ENCODE measurements around the gene TULP4. TPM values are rescaled to one million over a fixed set of nuclear protein-coding genes. Genes with fewer than 3 reads are reported as not detected.
"Not testable (repeated sequence)": the region's sequence is repeated elsewhere in the genome, so short reads cannot be mapped to it uniquely, and the experiment has no call there.

The TULP4 gene
- polyA plus RNA-seq, 2 donors = 3.5 to 7.6 TPM

- WGBS, 2 donors = 28 to 30% methylated on average over 33 of the region's 33 CpGs
- H3K36me3 ChIP-seq (ENCODE audit: control insufficient read depth in 2 of 2, insufficient read depth in 2 of 2, low read length in 1 of 2) = no peaks in the 10 kb centered on the region
- H3K27ac ChIP-seq (ENCODE audit: low read depth in 2 of 2, low read length in 1 of 2) = no peak overlapping the region
- H3K4me3 ChIP-seq (ENCODE audit: low read depth in 1 of 2, low read length in 2 of 2) = no peak overlapping the region
- H3K27me3 ChIP-seq (ENCODE audit: control insufficient read depth in 1 of 2, insufficient read depth in 2 of 2, low read length in 2 of 2) = no peaks in the 10 kb centered on the region
- peaks cover 0 to 2% of the 10 kb centered on the region in 2 donors for H3K4me1 ChIP-seq (ENCODE audit: control insufficient read depth in 2 of 2, insufficient read depth in 2 of 2, low read length in 1 of 2)
- no peaks in the 10 kb centered on the region for H3K9me3 ChIP-seq (ENCODE audit: control insufficient read depth in 2 of 2, insufficient read depth in 1 of 2, low read depth in 1 of 2, low read length in 1 of 2)
Observed at GRCh38 chr6:158516098-158516497, 203.8 kb downstream of the TULP4 start.

- H3K4me1 ChIP-seq (ENCODE audit: control insufficient read depth in 2 of 2, insufficient read depth in 2 of 2, low read length in 1 of 2) = peaks cover 0 to 2% of the 10 kb centered on the region in 2 donors
- H3K4me3 ChIP-seq (ENCODE audit: low read depth in 1 of 2, low read length in 2 of 2) = no peak overlapping the region
- no peaks in the 10 kb centered on the region for H3K27me3 ChIP-seq (ENCODE audit: control insufficient read depth in 1 of 2, insufficient read depth in 2 of 2, low read length in 2 of 2)
- no peak overlapping the region for H3K27ac ChIP-seq (ENCODE audit: low read depth in 2 of 2, low read length in 1 of 2)
- H3K36me3 ChIP-seq (ENCODE audit: control insufficient read depth in 2 of 2, insufficient read depth in 2 of 2, low read length in 1 of 2) = no peaks in the 10 kb centered on the region
- 89 to 91% methylated on average over 8 of the region's 8 CpGs for WGBS, 2 donors
- no peaks in the 10 kb centered on the region for H3K9me3 ChIP-seq (ENCODE audit: control insufficient read depth in 2 of 2, insufficient read depth in 1 of 2, low read depth in 1 of 2, low read length in 1 of 2)
Observed at GRCh38 chr6:158517038-158517437, 204.8 kb downstream of the TULP4 start.

GRCh38 chr6:158517581-158517980 lies 205.3 kb downstream of the TULP4 start:
- WGBS, 2 donors = 72 to 77% methylated on average over 5 of the region's 5 CpGs
- peaks cover 0 to 2% of the 10 kb centered on the region in 2 donors for H3K4me1 ChIP-seq (ENCODE audit: control insufficient read depth in 2 of 2, insufficient read depth in 2 of 2, low read length in 1 of 2)
- H3K9me3 ChIP-seq (ENCODE audit: control insufficient read depth in 2 of 2, insufficient read depth in 1 of 2, low read depth in 1 of 2, low read length in 1 of 2) = no peaks in the 10 kb centered on the region
- H3K4me3 ChIP-seq (ENCODE audit: low read depth in 1 of 2, low read length in 2 of 2) = no peak overlapping the region
- no peak overlapping the region for H3K27ac ChIP-seq (ENCODE audit: low read depth in 2 of 2, low read length in 1 of 2)
- no peaks in the 10 kb centered on the region for H3K27me3 ChIP-seq (ENCODE audit: control insufficient read depth in 1 of 2, insufficient read depth in 2 of 2, low read length in 2 of 2)
- H3K36me3 ChIP-seq (ENCODE audit: control insufficient read depth in 2 of 2, insufficient read depth in 2 of 2, low read length in 1 of 2) = no peaks in the 10 kb centered on the region

GRCh38 chr6:158518191-158519127 lies 206.2 kb downstream of the TULP4 start:
- Histone ChIP-seq H3K36me3 (ENCODE audit: control insufficient read depth in 2 of 2, insufficient read depth in 2 of 2, low read length in 1 of 2) (no peaks in the 10 kb centered on the region), H3K4me3 (ENCODE audit: low read depth in 1 of 2, low read length in 2 of 2) (peak overlapping the region; percentile 2 to 34), H3K9me3 (ENCODE audit: control insufficient read depth in 2 of 2, insufficient read depth in 1 of 2, low read depth in 1 of 2, low read length in 1 of 2) (no peaks in the 10 kb centered on the region), H3K27me3 (ENCODE audit: control insufficient read depth in 1 of 2, insufficient read depth in 2 of 2, low read length in 2 of 2) (no peaks in the 10 kb centered on the region), H3K27ac (ENCODE audit: low read depth in 2 of 2, low read length in 1 of 2) (no peak overlapping the region), H3K4me1 (ENCODE audit: control insufficient read depth in 2 of 2, insufficient read depth in 2 of 2, low read length in 1 of 2) (peaks cover 0 to 2% of the 10 kb centered on the region in 2 donors)
- 6 to 8% methylated on average over 18 of the region's 18 CpGs for WGBS, 2 donors

- Histone ChIP-seq H3K4me3 (ENCODE audit: low read depth in 1 of 2, low read length in 2 of 2) (no peak overlapping the region), H3K27me3 (ENCODE audit: control insufficient read depth in 1 of 2, insufficient read depth in 2 of 2, low read length in 2 of 2) (no peaks in the 10 kb centered on the region), H3K27ac (ENCODE audit: low read depth in 2 of 2, low read length in 1 of 2) (no peak overlapping the region), H3K9me3 (ENCODE audit: control insufficient read depth in 2 of 2, insufficient read depth in 1 of 2, low read depth in 1 of 2, low read length in 1 of 2) (no peaks in the 10 kb centered on the region), H3K4me1 (ENCODE audit: control insufficient read depth in 2 of 2, insufficient read depth in 2 of 2, low read length in 1 of 2) (peaks cover 0 to 2% of the 10 kb centered on the region in 2 donors), H3K36me3 (ENCODE audit: control insufficient read depth in 2 of 2, insufficient read depth in 2 of 2, low read length in 1 of 2) (no peaks in the 10 kb centered on the region)
- 52 to 69% methylated on average over 3 of the region's 3 CpGs for WGBS, 2 donors
Observed at GRCh38 chr6:158519300-158519699, 207.0 kb downstream of the TULP4 start.

- Histone ChIP-seq H3K36me3 (ENCODE audit: control insufficient read depth in 2 of 2, insufficient read depth in 2 of 2, low read length in 1 of 2) (no peaks in the 10 kb centered on the region), H3K27ac (ENCODE audit: low read depth in 2 of 2, low read length in 1 of 2) (no peak overlapping the region), H3K27me3 (ENCODE audit: control insufficient read depth in 1 of 2, insufficient read depth in 2 of 2, low read length in 2 of 2) (no peaks in the 10 kb centered on the region), H3K4me3 (ENCODE audit: low read depth in 1 of 2, low read length in 2 of 2) (no peak overlapping the region), H3K9me3 (ENCODE audit: control insufficient read depth in 2 of 2, insufficient read depth in 1 of 2, low read depth in 1 of 2, low read length in 1 of 2) (no peaks in the 10 kb centered on the region), H3K4me1 (ENCODE audit: control insufficient read depth in 2 of 2, insufficient read depth in 2 of 2, low read length in 1 of 2) (peaks cover 0 to 2% of the 10 kb centered on the region in 2 donors)
- 59 to 63% methylated on average over 4 of the region's 4 CpGs for WGBS, 2 donors
Observed at GRCh38 chr6:158519761-158520160, 207.5 kb downstream of the TULP4 start.

GRCh38 chr6:158520975-158521374 lies 208.7 kb downstream of the TULP4 start:
- H3K4me1 ChIP-seq (ENCODE audit: control insufficient read depth in 2 of 2, insufficient read depth in 2 of 2, low read length in 1 of 2); H3K9me3 ChIP-seq (ENCODE audit: control insufficient read depth in 2 of 2, insufficient read depth in 1 of 2, low read depth in 1 of 2, low read length in 1 of 2); H3K27me3 ChIP-seq (ENCODE audit: control insufficient read depth in 1 of 2, insufficient read depth in 2 of 2, low read length in 2 of 2); H3K27ac ChIP-seq (ENCODE audit: low read depth in 2 of 2, low read length in 1 of 2); H3K36me3 ChIP-seq (ENCODE audit: control insufficient read depth in 2 of 2, insufficient read depth in 2 of 2, low read length in 1 of 2); H3K4me3 ChIP-seq (ENCODE audit: low read depth in 1 of 2, low read length in 2 of 2): not testable (repeated sequence)
- 89 to 94% methylated on average over 7 of the region's 7 CpGs for WGBS, 2 donors

GRCh38 chr6:158521759-158522158 lies 209.5 kb downstream of the TULP4 start:
- Histone ChIP-seq H3K4me3 (ENCODE audit: low read depth in 1 of 2, low read length in 2 of 2) (no peak overlapping the region), H3K27me3 (ENCODE audit: control insufficient read depth in 1 of 2, insufficient read depth in 2 of 2, low read length in 2 of 2) (no peaks in the 10 kb centered on the region), H3K4me1 (ENCODE audit: control insufficient read depth in 2 of 2, insufficient read depth in 2 of 2, low read length in 1 of 2) (no peaks in the 10 kb centered on the region), H3K36me3 (ENCODE audit: control insufficient read depth in 2 of 2, insufficient read depth in 2 of 2, low read length in 1 of 2) (no peaks in the 10 kb centered on the region), H3K9me3 (ENCODE audit: control insufficient read depth in 2 of 2, insufficient read depth in 1 of 2, low read depth in 1 of 2, low read length in 1 of 2) (no peaks in the 10 kb centered on the region), H3K27ac (ENCODE audit: low read depth in 2 of 2, low read length in 1 of 2) (no peak overlapping the region)
- WGBS, 2 donors = 85 to 96% methylated on average over 1 of the region's 1 CpG

GRCh38 chr6:158522616-158523015 lies 210.4 kb downstream of the TULP4 start:
- no peaks in the 10 kb centered on the region for H3K9me3 ChIP-seq (ENCODE audit: control insufficient read depth in 2 of 2, insufficient read depth in 1 of 2, low read depth in 1 of 2, low read length in 1 of 2)
- no peak overlapping the region for H3K4me3 ChIP-seq (ENCODE audit: low read depth in 1 of 2, low read length in 2 of 2)
- H3K27me3 ChIP-seq (ENCODE audit: control insufficient read depth in 1 of 2, insufficient read depth in 2 of 2, low read length in 2 of 2) = no peaks in the 10 kb centered on the region
- no peaks in the 10 kb centered on the region for H3K4me1 ChIP-seq (ENCODE audit: control insufficient read depth in 2 of 2, insufficient read depth in 2 of 2, low read length in 1 of 2)
- H3K27ac ChIP-seq (ENCODE audit: low read depth in 2 of 2, low read length in 1 of 2) = no peak overlapping the region
- WGBS, 2 donors = 95% methylated on average over 11 of the region's 11 CpGs
- no peaks in the 10 kb centered on the region for H3K36me3 ChIP-seq (ENCODE audit: control insufficient read depth in 2 of 2, insufficient read depth in 2 of 2, low read length in 1 of 2)

GRCh38 chr6:158524311-158524710 lies 212.0 kb downstream of the TULP4 start:
- Histone ChIP-seq H3K36me3 (ENCODE audit: control insufficient read depth in 2 of 2, insufficient read depth in 2 of 2, low read length in 1 of 2) (no peaks in the 10 kb centered on the region), H3K27me3 (ENCODE audit: control insufficient read depth in 1 of 2, insufficient read depth in 2 of 2, low read length in 2 of 2) (no peaks in the 10 kb centered on the region), H3K9me3 (ENCODE audit: control insufficient read depth in 2 of 2, insufficient read depth in 1 of 2, low read depth in 1 of 2, low read length in 1 of 2) (no peaks in the 10 kb centered on the region), H3K4me3 (ENCODE audit: low read depth in 1 of 2, low read length in 2 of 2) (no peak overlapping the region), H3K27ac (ENCODE audit: low read depth in 2 of 2, low read length in 1 of 2) (no peak overlapping the region), H3K4me1 (ENCODE audit: control insufficient read depth in 2 of 2, insufficient read depth in 2 of 2, low read length in 1 of 2) (no peaks in the 10 kb centered on the region)
- WGBS, 2 donors = 93 to 96% methylated on average over 15 of the region's 15 CpGs
